ENCODE measurements around the gene FXYD7.
"Not testable (repeated sequence)": the region's sequence is repeated elsewhere in the genome, so short reads cannot be mapped to it uniquely, and the experiment has no call there.

The FXYD7 gene

DNA sequence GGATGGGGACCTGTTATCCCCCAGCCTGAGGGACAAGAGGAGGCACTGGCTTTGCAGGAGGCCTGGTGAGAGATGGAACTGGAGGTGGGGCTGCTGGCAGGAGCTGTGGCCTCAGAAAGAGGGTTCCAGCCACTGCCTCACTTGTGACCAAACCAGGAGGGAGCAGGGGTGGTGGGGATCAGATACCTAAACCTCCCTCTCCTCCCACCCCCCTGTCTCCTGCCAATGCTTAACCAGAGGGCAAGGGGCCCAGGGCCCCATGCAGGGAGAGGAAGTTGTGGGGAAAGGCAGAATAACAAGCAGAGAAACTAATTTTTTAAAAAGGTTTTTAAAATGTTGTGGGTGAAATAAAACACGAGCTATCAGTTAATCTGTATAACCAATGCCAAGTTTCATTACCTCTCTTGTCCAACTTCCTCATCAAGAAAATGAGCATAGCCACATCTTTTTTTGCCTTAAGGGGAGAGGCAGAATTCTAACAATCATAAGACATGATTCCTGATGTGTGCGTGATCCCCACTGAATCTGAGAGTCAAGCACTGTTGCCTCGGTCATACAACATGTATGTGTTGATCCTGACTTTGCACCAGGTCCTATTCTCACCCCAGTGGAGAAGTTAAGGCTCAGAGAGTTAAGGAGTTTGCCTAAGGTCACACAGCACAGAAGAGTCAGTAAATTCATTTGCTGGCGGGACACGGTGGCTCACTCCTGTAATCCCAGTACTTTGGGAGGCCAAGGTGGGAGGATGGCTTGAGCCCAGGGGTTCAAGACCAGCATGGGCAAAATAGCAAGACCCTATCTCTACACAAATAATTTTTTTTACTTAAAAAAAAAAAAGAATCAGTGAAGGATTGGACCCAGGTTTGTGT is 24.4 kb downstream of the FXYD7 start:
- DNase-seq, result peak; percentile 93

DNA sequence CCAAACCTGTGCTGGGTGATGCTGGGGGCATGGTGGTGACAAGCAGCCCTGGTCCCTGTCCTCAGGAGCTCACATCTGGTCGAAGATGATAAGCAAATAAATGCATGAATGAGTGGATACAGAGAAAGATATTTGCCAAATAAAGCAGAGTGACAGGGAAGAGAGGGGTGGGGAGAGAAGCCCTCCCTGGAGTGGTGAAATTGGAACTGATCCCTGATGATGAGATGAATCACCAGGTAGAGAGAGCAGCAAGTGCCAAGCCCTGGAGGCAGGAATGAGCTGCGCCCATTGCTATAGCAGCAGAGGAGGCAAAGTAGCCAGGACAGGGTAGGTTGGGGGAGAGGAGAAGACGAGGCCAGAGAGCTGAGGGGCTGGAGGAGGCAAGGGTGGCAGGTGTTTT is 25.1 kb downstream of the FXYD7 start:
- no peak for DNase-seq

DNA sequence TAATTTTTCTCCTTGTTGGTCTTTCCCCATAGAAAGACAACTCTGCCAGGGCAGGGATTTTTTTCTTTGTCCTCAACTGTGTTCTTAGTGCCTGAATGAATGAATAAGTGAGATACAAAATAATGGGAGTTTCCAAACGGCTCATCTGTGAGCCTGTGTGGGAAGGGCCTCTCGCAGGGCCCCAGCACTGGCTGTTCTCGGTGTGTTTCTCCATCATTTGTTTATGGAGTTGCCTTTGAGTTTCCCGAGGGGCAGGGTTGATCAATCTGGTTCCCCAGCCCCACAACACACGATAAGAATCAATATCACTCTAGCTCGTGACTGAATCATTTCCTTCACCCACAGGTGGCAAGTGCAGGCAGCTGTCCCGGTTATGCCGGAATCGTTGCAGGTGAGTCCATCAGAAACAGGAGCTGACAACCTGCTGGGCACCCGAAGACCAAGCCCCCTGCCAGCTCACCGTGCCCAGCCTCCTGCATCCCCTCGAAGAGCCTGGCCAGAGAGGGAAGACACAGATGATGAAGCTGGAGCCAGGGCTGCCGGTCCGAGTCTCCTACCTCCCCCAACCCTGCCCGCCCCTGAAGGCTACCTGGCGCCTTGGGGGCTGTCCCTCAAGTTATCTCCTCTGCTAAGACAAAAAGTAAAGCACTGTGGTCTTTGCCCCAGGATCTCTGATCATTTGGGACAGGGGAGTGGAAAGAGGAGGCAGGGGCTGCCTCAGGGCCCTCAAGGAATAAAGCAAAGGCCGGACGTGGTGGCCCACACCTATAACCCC is 26.4 kb downstream of the FXYD7 start:
- DNase-seq, result no peak

DNA sequence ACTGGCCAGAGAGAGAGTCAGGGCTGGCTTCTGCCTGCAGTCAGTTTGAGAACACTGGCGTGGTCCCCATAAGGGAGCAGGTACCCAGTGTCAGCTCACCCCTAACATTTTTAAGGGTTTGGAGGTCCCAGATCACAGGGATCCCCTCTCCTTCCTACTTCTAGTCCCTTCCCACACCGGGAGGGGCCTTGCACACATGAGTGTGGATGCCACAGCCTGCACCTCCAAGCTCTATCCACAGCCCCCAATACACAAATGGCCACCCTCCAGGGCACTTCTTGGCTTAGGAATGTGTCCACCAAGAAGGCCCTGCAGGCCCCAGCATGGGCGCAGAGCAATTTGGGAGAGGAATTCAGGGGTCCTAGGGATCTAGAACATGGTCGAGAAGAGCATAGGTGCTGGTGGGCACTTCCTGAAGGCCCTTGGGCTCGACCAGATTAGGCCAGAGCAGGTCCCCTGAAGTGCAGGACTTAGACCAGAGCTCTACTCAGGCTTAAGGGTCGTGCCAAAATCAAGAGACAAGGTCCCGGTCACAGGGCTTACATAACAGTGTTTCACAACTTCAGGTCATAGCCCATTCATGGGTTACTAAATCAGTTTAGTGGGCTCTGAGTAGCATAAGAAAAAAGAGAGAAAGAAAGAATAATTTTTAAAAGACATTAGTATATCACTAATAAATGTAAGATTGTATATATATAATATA is 27.5 kb downstream of the FXYD7 start:
- DNase-seq, result no peak

DNA sequence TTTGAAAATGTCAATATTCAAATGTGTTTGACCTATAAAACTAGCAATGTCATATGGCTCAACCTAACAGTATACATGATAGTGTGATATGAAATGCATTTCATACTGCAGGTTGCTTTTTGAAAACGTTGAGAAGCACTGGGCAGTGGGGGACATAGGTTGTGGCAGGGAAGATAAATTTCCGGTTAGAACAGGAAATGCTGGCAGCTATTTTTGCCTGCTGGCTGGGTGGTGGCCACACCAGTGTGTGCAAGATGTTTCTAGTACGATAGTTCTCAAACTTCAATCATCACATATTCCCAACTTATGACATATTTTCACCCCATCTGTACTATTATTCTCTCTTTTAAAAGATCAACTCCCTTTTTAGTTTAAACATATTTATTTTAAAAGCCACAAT is 28.7 kb downstream of the FXYD7 start:
- DNase-seq, result peak; percentile 35

DNA sequence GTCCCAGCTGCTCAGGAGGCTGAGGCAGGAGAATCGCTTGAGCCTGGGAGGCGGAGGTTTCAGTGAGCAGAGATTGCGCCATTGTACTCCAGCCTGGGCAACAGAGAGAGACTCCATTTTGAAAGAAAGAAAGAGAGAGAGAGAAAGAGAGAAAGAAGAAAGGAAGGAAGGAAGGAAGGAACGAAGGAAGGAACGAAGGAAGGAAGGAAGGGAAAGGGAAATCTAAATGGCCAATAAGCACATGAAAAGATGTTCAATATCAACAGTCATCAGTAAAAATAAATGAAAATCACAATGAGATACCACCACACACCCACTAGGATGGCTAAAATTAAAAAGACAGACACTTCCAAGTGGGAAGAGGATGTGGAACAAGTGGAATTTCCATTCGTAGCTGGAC is 31.2 kb downstream of the FXYD7 start:
- no peak for DNase-seq

DNA sequence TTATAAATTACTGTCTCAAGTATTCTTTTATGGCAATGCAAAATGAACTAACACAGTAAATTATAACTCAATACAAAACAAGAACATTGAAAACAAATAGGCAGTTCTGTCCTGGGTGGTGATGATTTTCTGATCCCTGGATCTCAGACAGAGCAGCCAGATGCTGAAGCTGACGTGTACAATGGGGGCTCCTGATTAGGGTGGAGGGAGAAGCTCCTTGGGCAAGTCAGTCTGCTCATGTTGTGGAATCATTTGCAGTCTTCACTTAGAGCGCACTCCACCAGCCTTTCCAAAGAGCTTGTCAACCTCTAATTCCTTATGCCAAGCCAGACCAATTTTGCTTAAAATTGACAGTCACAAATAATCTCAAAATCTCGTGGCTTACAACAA is 33.1 kb downstream of the FXYD7 start:
- no peak for DNase-seq

DNA sequence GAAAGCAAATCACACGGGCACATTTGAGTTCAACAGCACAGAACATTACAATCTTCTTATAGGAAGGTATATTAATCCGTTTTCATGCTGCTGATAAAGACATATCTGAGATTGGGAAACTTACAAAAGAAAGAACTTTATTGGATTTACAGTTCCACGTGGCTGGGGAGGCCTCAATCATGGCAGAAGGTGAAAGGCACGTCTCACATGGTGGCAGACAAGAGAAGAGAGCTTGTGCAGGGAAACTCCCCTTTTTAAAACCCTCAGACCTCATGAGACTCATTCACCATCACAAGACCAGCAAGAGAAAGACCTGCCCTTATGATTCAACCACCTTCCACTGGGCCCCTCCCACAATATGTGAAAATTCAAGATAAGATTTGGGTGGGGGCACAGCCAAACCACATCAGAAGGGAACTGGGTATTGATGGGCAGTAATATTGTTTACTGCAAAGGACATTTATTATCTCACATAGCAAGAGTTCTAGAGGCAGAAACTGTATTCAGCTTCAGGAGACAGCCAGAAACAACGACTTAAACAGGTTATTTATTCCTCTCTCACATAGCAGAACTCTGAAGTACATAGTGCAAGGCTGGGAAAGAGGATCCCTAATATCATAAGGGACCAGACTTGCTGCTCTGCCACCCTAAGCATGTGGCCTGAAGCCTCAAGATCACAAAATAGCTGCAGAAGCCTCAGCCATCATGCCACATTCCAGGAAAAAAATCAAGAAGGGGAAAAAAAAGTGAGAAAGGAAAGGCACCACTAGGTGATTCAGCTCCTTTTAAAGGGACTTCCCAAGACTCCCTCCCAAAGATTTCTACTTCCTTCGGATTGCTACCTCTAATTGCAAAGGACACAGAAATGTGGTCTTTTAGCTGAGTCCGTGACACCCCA is 34.6 kb downstream of the FXYD7 start:
- no peak for DNase-seq

DNA sequence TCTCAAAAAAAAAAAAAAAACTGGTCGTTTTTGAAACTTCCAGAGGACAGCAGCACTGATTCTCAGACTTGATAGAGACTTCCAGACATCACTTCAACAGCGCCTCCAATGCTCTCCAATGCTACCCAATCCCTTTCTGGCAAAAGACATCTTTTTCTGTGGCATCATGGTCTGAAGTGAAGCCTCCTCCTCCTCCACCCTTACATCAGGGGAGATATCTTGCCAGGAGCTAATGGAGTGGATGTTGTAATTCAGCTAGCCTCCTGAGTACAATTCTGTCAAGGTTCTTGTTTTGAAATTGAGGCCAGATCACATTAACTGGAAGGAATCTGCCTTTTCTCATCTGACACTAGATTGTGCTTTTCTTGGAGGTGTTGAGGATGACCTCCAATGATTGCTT is 35.6 kb downstream of the FXYD7 start:
- no peak for DNase-seq

DNA sequence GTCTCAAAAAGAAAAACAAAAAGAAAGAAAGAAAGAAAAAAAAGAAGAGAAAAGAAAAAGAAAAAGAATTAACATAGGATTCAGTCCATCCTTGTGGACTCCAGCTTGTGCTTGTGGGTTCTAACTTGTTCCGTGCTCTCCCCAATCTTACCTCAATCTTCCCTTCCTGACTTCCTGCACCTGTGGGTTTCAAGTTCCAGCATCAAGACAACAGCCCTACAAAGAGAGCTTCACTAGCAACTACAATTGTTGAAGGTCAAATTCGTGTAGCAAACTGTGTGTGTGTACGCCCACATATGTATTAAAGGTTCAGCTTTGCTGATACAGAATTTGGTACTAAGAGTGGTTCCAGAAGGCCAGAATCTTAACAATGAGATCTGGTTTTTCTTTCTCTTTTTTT is 36.8 kb downstream of the FXYD7 start:
- DNase-seq, result no peak

DNA sequence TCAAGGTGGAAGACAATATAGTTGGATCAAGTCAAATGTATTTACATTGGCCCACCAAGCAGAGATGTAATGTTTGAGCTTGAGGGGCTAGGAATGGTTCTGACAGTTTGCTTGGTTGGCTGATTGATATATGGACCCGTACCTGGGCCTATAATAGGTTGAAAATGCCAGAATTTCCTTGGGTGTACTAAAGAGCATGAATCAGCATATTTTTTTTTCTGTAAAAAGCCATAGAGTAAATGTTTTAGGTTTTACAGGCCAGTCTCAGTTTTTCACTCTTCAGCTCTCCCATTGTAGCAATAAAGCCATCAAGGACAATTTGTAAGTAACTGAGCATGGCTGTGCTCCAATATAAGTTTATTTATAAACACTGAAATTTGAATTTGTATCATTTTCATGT is 38.3 kb downstream of the FXYD7 start:
- DNase-seq, result no peak

DNA sequence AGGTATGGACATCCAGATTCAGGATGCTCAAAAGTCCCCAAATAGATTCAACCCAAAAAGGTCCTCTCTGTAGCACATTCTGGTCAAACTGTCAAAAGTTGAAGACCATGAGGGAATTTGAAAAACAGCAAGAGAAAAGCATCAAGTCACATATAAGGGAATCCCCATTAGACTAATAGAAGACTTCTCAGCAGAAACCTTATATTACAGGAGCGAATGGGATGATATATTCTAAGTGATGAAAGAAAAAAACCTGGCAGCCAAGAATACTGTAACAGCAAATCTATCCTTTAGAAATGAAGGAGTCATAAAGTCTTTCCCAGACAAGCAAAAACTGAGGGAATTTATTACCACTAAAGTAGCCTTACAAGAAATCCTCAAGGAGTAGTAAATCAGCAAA is 41.2 kb downstream of the FXYD7 start:
- no peak for DNase-seq

DNA sequence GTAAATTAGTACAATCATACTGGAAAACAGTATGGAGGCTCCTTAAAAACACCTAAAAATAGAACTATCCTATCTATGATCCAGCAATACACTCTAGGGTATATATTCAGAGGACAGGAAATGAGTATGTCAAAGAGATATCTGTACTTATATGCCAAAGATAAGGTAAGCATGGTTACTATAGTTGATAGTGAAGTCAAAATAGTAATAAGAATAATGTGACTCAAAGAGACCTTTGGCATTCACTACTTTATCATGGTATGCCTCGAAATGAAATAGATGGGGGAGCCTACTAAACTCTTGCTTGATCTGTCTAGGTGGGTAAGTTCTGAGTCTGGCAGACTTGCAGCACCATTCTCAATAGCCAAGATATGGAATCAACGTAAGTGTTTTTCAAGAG is 41.8 kb downstream of the FXYD7 start:
- no peak for DNase-seq

DNA sequence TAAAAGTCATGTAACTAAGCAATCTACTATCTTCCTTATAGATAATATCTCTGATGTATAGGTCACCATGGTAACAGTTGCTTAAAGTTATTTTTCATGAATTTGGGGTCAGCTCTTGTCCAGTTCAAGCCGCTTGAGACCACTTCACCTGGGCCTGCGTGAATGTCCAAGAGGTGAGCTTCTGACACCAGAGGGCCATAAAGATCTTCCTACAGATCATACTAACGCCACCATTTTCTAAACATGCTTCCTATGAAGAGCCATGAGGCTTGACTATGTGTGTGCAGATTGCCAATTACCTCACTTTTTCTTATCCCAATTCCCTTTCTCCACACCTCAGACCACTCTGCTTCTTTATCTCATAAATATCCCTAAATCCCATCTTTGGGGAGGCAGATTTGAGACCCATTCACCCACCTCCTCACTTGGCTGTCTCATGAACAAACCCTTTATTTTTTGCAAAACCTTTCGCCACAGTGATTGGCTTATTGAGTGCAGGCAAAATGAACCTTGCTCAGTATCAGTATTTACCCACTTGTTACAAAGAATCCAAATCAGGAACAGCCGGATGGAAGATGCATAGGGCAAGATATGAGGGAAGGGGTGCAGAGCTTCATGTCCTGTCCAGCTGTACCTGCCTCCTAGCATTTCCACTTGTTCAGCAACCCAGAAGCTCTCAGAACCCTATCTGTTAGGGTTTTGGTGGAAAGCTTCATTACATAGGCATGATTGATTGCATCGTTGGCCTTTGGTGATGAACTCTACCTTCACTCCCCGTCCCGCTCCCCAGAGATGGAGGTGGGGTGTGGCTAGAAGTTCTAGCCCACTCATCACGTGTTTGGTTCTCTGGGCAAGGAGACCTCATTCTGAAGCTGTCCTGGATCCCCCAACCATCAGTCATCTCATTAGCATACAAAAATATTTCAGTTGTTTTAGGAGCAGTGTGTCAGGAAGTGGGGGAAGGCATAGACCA is 51.2 kb downstream of the FXYD7 start:
- DNase-seq, result no peak

DNA sequence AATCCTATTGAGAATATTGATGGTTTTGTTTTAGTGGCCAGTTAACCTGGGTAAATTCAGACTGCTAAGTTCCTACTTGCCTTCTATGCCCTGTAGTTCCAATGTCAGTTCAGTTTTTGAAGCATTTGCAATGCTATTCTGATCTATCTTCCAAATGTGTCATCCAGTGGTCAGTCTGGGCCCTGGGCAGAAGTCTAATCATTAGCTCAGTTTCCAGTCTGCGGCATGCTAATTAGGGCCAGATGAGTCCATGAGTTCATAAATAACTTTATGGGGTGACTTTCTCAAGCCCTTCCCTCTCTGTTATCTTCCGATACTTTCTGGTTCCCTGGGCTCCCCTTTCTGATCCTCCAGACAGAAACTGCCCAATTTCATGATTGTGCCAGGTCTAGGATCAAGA is 52.8 kb downstream of the FXYD7 start:
- no peak for DNase-seq

DNA sequence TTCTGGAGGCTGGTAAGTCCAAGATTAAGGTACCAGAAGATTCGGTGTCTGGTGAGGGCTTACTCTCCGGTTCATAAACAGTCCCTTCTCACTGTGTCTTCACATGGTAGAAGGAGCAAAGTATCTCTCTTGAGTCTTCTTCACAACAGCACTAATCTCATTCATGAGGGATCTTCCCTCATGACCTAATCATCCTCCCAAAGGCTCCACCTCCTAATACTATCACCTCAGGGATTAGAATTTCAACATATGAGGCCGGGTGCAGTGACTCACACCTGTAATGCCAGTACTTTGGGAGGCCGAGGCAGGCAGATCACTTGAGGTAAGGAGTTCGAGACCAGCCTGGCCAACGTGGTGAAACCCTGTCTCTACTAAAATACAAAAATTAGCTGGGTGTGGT is 53.8 kb downstream of the FXYD7 start:
- not testable (repeated sequence) for DNase-seq

DNA sequence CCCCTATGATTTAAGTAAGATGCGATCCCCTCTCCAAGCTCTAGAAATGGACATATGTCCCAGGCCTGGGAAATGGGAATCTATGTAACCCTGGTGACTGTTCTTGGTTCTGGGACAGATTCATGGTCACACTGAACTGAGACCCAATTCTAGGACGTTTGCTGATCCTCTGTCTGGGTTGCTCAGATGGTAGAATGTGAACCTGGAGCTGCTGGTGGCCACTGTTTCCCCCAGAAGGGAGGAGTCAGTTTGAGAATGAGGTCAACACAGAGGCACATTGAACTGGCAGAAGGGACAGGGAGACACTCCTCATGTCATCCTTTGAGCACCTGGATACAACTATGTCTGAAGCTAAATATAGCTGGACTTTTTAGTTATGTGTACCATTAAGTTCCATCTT is 56.4 kb downstream of the FXYD7 start:
- DNase-seq, result no peak

DNA sequence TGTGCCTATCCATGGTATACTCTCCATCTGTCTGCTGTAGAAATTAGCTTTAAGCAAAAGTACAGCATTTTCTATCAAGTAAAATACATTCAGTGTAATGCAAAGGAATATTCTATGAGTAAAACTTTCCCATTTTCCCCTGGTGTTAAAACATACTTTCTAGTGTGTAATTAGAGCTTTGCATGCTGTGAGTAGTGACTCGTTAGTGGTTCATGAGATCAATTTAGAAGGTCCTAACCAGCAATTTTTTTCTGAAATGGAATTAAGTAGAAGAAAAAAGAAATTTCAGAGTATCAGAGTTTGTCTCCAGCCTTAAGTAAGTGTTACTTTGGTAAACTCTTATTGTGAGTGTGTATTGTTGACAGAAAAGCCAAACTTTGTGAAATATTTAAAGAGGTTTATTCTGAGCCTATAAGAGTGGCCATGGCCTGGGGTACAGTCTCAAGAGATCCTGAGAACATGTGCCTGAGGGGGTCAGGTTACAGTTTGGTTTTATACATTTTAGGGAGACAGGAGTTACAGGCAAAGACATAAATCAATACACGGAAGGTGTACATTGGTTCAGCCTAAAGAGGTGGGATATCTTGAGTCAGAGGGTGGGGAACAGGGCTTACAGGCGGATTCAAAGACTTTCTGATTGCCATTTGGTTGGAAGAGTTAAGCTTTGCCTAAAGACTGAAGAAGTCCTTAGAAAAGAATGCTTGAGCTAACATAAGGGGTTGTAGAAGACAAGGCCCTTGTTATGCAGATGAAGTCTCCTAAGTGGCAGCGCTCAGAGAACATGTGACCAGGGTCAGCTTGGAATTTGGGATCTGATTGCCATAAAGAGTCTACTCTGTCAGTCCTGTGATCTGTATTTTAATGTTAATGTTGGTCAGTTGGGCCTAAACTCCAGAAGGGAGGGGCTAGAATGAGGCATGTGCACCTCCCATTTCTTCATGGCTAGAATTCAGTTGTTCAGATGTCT is 60.0 kb downstream of the FXYD7 start:
- DNase-seq, result no peak

Data from MV-4-11 (cell line).